HG03108 (cell line): ENCODE results near the gene TSSC4.

ENCODE experiments used
- ATAC-seq: cut with Tn5 transposase; IDR thresholded peaks from one replicate; pipeline ENCODE4 v1.9.1; 2021; ENCODE audit warnings: moderate library complexity; ENCODE audit not compliant: unreplicated experiment

The TSSC4 gene

DNA sequence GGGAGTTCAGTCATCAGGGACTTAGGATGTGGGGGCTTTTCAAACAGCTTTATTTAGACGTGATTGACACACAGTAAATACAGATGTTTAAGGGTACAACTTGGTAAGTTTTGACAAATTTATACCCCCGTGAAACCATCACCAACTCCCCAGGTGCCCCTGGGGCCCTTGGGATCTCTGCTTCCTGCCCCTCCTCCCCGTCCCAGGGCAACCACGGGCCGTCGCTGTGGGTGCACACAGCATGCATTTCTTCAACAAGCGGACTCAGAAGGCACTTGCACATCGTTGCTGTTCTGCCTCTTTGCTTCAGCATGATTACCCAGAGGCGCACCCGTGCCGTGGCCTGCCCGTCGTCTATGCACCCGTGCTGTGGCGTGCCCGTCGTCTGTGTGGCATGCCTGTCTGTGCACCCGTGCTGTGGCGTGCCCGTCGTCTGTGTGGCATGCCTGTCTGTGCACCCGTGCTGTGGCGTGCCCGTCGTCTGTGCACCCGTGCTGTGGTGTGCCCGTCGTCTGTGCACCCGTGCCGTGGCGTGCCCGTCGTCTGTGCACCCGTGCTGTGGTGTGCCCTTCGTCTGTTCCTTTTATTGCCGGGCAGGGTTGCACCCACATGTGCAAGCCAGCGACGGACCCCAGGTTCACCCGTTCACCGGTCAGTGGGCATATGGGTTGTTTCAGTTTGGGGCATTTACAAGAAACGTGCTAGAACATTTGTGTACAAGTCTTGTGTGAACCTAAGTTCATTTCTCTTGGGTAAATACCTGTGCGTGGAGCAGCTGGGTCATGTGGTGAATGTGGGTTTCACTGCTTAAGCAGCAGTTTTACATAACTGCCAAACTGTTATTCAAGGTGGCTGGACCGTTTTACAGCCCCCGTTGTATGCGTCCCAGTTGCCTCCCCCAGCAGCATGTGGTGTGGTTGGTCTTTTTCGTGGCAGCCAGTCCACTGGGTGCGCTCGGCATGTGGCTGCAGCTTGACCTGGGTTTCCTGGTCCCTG lies 15.1 kb upstream of the TSSC4 start:
- peak; percentile 30 for ATAC-seq

DNA sequence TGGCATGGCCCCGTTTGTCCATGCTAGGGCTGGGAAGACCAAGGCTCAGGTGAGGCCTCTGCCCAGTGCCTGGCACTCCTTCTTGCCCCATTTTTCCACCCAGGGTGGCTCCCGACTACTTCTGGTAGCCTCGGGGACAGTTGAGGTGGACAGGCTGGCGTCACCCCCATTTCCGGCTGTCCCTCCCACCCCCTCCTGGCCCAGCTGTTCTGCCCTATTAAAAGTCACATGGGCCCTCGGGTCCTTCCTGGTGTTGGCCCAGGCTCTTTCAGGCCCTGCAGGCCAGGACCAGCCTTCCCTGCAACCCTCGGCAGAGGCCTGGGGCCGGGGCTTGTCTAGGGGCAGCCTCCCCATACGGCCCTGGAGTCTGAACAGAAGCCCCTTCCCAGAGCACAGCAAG lies 14.0 kb upstream of the TSSC4 start:
- no peak for ATAC-seq

GRCh38 chr11:2387266-2387987 lies 13.1 kb upstream of the TSSC4 start:
- no peak for ATAC-seq

DNA sequence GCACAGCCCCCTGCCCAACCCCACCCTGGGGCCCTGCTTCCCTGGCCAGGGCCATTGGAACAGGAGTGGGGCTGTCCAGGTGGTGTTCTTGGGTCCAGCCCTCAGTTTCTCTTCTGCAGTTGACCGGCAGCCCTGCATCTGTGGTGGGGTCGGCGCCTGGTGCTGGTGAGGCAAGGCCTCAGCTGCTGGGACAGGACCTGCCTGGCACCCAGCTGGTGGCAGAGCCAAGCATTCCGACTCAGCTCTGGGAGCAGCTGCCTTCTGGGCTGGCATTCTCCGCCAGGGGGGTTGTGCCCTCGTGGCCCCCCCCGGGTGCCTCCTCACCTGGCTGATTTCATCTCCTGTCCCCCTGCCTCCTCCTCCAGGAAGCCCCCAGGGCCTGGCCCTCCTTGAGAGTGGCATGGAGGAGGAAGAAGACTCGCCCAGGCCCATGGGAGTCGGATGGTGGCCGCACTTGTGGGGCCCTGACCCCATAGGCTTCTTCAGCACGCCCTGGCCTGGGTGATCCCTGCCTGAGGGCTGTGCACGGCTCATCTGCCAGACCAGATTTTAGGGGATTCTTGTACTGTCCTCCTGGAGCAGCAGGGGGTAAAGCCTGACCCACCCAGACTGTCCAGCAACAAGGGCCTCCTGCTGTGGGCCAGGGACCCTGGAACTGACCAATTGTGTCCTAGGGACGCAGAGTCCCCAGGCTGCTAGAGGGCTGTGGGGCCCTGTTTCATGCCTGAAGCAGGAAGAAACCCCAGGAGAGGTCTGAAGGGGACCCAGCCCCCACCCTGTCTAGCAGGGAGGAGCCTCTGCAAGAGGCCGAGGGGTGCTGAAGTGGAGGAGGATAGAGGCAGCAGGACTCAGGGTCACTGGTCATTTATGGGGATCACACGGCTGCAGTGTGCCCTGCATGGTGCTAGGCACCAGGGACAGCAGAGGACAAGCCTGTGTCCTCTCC lies 11.8 kb upstream of the TSSC4 start:
- ATAC-seq, result no peak

DNA sequence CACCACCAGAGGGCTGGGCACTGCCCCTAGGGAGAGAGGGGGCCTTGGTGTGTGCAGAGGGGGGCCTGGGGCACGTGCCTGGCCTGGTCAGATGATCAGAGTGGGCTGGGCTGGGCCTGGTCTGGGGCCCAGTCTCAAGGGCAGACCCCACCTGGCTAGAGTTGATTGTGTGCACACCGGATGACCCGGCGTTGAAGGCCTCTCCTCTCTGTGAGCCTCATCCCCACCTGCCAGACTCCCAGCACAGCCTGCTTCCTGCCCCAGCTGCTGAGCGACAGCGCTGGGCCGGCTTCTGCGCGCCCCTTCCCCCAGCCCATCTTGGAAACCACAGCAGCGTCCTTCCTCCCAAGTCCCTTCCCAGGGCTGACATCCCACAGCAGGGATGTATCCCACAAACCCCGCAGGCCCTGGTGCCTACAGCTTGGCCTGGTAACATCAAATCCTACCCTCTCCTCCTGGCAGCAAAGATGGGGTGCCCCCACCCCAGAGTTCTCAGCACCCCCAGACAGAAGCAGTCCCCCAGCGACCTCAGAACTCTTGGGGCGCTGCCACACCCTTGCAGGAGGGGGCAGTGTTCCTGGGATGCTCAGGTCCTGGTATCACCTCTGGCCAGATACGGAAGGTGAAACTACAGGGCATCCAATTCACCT lies 11.0 kb upstream of the TSSC4 start:
- ATAC-seq, result no peak

GRCh38 chr11:2390091-2390724 lies 10.3 kb upstream of the TSSC4 start:
- no peak for ATAC-seq

- ATAC-seq, result no peak
These were observed 9.8 kb upstream of the TSSC4 start for GRCh38 chr11:2390725-2391151.

DNA sequence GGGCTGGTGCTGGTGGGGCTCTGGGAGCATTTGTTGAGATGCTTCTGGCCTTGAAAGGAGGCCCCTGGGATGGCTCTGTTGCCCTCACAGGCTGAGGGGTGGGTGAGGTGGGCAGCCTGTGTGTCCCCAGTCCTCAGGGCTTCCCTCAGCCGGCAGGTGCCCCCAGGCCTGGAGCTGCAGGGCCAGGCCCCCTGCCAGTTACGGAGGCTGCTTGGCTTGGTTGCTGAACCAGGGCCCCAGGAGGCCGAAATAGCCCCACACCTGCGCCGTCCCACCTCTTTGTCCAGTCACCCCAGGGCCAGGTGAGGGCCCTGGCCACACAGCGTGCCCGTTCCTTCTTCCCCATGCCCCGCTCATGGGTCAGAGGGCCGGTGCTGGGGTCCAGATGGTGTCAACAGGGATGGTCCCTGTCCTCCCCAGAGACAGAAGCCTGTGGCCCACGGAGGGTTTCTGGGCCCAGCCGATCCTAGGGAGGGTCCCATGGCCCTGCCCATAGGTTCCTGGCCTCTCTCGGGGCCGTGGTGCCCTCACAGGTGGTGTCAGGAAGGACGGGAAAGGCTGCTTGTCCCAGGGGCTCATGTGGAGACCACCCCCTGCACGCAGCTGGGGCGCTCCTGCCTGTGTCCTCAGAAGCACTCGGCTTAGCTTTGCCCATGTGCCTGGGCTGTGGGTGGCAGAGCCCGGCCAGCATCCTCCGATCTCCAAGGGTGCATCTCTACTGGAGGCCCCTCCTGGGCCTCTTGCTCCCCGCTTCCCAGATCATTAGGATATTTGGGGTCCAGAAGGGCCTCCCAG lies 9.2 kb upstream of the TSSC4 start:
- ATAC-seq, result no peak

GRCh38 chr11:2392241-2392959 lies 8.2 kb upstream of the TSSC4 start:
- ATAC-seq, result no peak

- ATAC-seq, result no peak
These were observed 7.3 kb upstream of the TSSC4 start for GRCh38 chr11:2393111-2393868.

GRCh38 chr11:2393941-2394817 lies 6.4 kb upstream of the TSSC4 start:
- no peak for ATAC-seq

DNA sequence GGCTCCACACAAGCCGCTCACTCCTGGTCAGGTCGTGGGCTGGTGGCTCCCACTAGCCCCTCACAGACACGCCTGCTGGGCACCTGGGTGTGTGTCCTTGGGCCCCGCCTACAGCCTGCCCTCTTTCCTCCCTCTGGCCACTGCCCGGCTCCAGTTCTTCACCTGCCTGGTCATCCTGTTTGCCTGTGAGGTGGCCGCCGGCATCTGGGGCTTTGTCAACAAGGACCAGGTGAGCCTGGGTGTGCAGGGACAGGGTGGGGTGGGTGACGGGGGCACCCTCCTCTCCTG lies 5.8 kb upstream of the TSSC4 start:
- no peak for ATAC-seq

GRCh38 chr11:2395211-2395730 lies 5.3 kb upstream of the TSSC4 start:
- ATAC-seq, result no peak

DNA sequence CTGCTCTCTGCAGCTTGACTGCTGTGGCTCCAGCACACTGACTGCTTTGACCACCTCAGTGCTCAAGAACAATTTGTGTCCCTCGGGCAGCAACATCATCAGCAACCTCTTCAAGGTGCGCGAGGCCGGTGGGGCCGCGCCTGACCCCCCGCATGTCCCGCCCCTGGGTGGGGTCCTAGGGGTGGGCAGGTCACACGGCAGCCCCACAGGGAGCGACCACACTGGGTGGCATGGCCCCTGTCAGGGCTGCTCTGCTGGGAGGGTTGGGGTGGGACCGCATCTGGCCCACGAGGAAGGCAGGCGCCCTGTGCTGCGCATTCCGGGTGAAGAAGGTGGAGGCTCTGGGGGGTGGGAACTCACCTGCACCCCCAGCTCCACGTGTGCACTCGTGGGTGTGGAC lies 4.7 kb upstream of the TSSC4 start:
- no peak for ATAC-seq

- ATAC-seq, result no peak
These were observed 4.1 kb upstream of the TSSC4 start for GRCh38 chr11:2396471-2396870.

GRCh38 chr11:2397005-2397404 lies 3.5 kb upstream of the TSSC4 start:
- no peak for ATAC-seq
